NCI-H345 treated with DMSO at 0.1 percent for 48 hours (cell line): Measurements from ENCODE around the gene SLC10A7.

Experiments
- DNase-seq: peaks from one replicate; lab custom pipeline; 2025; ENCODE audit not compliant: unreplicated experiment; lab: John Stamatoyannopoulos, UW

The SLC10A7 gene

GRCh38 chr4:146315184-146315583 lies 206.6 kb downstream of the SLC10A7 start:
- no peak for DNase-seq

GRCh38 chr4:146311238-146311970 lies 210.3 kb downstream of the SLC10A7 start:
- no peak for DNase-seq

- DNase-seq, result no peak
Observed at GRCh38 chr4:146310319-146311021, 211.3 kb downstream of the SLC10A7 start.

- no peak for DNase-seq
Observed at GRCh38 chr4:146308951-146309350, 212.8 kb downstream of the SLC10A7 start.

- DNase-seq, result no peak
Observed at GRCh38 chr4:146302822-146303221, 218.9 kb downstream of the SLC10A7 start.

GRCh38 chr4:146299607-146300006 lies 222.1 kb downstream of the SLC10A7 start:
- no peak for DNase-seq

GRCh38 chr4:146294776-146295175 lies 227.0 kb downstream of the SLC10A7 start:
- no peak for DNase-seq

- no peak for DNase-seq
Observed at GRCh38 chr4:146292508-146292907, 229.2 kb downstream of the SLC10A7 start.

GRCh38 chr4:146291313-146291712 lies 230.4 kb downstream of the SLC10A7 start:
- no peak for DNase-seq

- DNase-seq, result no peak
Observed at GRCh38 chr4:146288193-146288592, 233.5 kb downstream of the SLC10A7 start.

- no peak for DNase-seq
Observed at GRCh38 chr4:146285037-146285436, 236.7 kb downstream of the SLC10A7 start.

- no peak for DNase-seq
Observed at GRCh38 chr4:146283758-146284651, 237.7 kb downstream of the SLC10A7 start.

GRCh38 chr4:146282657-146283056 lies 239.1 kb downstream of the SLC10A7 start:
- DNase-seq, result no peak

- no peak for DNase-seq
Observed at GRCh38 chr4:146278986-146279385, 242.8 kb downstream of the SLC10A7 start.

- DNase-seq, result no peak
Observed at GRCh38 chr4:146275370-146275769, 246.4 kb downstream of the SLC10A7 start.

GRCh38 chr4:146274774-146275173 lies 247.0 kb downstream of the SLC10A7 start:
- no peak for DNase-seq

GRCh38 chr4:146273204-146273901 lies 248.4 kb downstream of the SLC10A7 start:
- DNase-seq, result no peak

GRCh38 chr4:146271466-146271865 lies 250.3 kb downstream of the SLC10A7 start:
- no peak for DNase-seq

- DNase-seq, result no peak
Observed at GRCh38 chr4:146269228-146269653, 252.5 kb downstream of the SLC10A7 start.

- DNase-seq, result no peak
Observed at GRCh38 chr4:146267826-146268225, 253.9 kb downstream of the SLC10A7 start.

GRCh38 chr4:146265950-146266490 lies 255.7 kb downstream of the SLC10A7 start:
- no peak for DNase-seq
